ENCODE results near the gene VPS52.
"Not testable (repeated sequence)": the region's sequence is repeated elsewhere in the genome, so short reads cannot be mapped to it uniquely, and the experiment has no call there.

The VPS52 gene

GRCh38 chr6:33280539-33280938, 8.9 kb upstream of the VPS52 start:
- no peak for DNase-seq (ENCODE audit: low read depth, low spot score)

DNA sequence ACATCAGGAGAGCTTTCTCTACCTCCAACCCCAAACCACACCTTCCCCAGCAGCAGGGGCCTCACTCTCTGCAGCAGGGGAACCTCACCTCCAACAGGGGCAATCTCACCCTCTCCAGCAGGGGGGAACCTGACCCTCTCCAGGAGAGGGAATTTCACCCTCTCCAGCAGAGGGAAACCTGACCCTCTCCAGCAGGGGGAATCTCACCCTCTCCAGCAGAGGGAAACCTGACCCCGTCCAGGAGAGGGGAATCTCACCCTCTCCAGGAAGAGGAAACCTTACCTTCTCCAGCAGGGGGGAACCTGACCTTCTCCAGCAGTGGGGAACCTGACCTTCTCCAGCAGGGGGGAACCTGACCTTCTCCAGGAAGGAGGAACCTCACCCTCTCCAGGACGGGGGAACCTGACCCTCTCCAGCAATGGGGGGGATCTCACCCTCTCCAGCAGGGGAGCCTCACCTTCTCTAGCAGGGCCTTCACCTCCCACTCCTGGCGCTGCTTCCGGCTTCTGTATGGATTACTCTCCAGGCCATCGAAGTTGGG, 8.4 kb upstream of the VPS52 start:
- no peak for DNase-seq (ENCODE audit: low read depth, low spot score)

DNA sequence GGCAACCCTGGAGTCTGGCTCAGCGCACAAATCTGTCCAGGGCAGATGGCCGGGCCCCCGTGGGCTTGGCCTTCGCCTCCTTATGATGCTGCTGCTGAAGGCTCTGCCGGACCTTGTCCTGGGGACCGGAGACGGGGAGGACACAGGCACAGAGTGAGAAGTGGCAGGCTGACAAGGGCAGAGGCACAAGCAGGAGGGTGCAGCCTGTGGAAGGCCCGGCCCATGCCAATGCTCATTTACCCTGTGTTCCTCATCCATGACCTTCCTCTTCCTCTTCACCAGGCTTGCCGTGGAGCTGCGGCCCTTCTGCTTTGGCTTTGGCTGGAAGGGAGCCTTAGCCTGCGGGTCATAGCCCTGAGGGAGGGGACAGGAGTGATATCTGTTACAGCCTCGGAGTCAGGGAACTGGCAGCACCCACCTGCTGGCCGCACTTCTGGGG, 7.6 kb upstream of the VPS52 start:
- no peak for DNase-seq (ENCODE audit: low read depth, low spot score)

- no peak for DNase-seq (ENCODE audit: low read depth, low spot score)
These were observed 7.1 kb upstream of the VPS52 start for GRCh38 chr6:33278810-33279209.

DNA sequence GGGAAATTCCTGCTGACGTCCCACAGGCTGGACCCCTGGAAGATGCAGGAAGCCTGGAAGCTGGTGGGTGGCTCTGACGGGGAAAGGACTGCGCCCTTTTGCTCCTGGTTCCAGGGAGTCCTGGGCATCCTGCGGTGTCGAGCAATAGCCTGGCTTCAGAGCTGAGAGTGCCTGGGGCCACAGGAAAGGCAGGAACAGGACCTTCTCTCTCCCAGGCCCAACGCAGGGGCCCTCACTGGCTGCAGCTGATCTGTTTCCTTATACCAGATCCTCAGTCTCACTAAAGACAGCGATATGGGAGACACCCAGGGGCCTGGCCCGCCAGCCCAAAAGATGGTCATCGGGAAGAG, 6.7 kb upstream of the VPS52 start:
- DNase-seq (ENCODE audit: low read depth, low spot score) = no peak

DNA sequence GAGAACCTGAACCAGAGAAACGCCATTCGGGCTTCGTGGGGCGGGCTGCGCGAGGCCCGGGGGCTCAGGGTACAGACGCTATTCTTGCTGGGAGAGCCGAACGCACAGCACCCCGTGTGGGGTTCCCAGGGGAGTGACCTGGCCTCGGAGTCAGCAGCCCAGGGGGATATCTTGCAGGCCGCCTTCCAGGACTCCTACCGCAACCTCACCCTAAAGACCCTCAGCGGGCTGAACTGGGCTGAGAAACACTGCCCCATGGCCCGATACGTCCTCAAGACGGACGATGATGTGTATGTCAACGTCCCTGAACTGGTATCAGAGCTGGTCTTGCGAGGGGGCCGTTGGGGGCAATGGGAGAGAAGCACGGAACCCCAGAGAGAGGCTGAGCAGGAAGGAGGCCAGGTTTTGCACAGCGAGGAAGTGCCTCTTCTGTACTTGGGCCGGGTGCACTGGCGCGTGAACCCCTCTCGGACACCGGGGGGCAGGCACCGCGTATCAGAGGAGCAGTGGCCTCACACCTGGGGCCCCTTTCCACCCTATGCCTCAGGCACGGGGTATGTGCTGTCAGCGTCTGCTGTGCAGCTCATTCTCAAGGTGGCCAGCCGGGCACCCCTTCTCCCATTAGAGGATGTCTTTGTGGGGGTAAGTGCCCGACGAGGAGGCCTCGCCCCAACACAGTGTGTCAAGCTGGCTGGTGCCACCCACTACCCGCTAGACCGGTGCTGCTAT, 6.2 kb upstream of the VPS52 start:
- DNase-seq (ENCODE audit: low read depth, low spot score) = no peak

GRCh38 chr6:33276864-33277662, 5.4 kb upstream of the VPS52 start, which contains the start of gene B3GALT4:
TSS of gene B3GALT4 (plus strand) at chr6:33277123. CDS start at chr6:33277420, 297 bp downstream.
- peak; percentile 87 for DNase-seq (ENCODE audit: low read depth, low spot score)

GRCh38 chr6:33276581-33276863, 4.8 kb upstream of the VPS52 start:
- no peak for DNase-seq (ENCODE audit: low read depth, low spot score)

DNA sequence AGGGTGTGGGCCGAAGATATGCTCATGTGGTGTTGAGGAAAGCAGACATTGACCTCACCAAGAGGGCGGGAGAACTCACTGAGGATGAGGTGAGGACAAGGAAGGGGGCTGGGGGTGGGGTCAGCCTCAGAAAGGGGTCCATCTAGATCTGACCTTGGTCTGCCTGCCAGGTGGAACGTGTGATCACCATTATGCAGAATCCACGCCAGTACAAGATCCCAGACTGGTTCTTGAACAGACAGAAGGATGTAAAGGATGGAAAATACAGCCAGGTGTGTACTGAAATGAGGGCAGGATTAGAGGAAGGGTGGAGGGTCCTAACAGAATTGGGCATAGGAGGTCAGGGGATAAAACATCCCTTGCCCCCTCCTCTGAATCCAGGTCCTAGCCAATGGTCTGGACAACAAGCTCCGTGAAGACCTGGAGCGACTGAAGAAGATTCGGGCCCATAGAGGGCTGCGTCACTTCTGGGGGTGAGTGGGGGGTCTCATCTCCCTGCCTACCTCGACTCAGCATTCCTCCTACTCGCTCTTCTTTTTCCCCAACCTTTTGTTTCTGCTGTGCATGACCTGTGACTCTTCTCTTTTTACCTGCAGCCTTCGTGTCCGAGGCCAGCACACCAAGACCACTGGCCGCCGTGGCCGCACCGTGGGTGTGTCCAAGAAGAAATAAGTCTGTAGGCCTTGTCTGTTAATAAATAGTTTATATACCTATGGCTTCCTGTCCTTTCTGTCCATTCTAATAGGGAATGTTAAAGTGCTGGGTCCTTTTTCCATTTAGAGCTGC, 4.3 kb upstream of the VPS52 start:
- DNase-seq (ENCODE audit: low read depth, low spot score) = not testable (repeated sequence)

- DNase-seq (ENCODE audit: low read depth, low spot score) = no peak
These were observed 2.5 kb upstream of the VPS52 start for GRCh38 chr6:33273924-33274902.

DNA sequence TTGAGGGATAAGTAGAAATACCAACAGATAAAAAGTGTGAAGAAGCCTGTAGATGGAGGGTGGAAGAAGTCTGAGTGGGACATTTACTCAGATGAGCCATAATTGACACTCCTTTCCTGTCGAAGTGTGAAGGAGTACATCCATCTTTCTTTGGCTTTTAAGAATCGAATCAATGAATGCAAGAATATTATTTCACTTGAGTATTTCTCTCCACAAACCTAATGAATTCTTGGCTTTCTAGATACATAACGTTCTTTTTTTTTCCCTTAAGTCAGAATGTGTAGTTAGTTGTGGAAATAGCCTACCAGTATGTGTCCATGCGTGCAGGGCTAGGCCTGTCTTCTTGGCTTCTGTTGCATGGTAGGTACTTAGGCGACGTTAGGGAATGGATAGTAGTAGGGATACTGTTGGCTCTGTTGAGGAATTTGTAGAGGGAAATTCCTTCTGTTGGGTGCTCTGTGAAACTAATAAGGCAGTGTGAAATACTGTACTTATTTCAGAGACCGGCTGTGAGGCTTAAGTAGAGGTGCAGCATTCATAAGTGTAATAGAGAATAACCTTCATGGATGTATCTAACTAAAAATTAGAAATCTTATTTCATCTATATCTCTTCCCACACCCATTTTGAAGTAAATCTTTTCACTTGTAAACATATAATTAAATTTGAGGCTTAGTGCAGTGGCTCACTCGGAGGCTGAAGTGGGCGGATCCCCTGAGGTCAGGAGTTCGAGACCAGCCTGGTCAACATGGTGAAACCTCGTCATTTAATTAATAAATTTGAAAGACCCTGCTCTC, 1.6 kb upstream of the VPS52 start:
- no peak for DNase-seq (ENCODE audit: low read depth, low spot score)

GRCh38 chr6:33272275-33273128, 826 bp upstream of the VPS52 start:
- no peak for DNase-seq (ENCODE audit: low read depth, low spot score)

DNA sequence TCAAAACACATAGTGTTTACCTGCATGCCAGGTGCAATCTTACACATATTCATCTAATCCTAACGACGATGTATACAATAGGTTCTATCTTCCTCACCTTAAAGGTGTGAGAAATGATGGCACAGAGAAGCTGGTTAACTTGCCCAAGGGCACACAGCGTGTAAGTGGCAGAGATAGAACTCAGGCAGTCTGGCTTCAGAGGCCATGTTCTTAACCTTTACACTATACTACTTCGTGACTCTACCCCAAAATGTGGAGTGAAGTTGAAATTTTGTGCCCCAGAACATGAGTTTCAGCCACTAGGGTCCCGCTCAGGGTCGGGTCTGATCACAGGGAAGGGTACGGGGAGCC, 584 bp downstream of the VPS52 start:
- no peak for DNase-seq (ENCODE audit: low read depth, low spot score)

GRCh38 chr6:33264015-33264414, 7.7 kb downstream of the VPS52 start:
- no peak for DNase-seq (ENCODE audit: low read depth, low spot score)

GRCh38 chr6:33262490-33262889, 9.2 kb downstream of the VPS52 start:
- DNase-seq (ENCODE audit: low read depth, low spot score) = not testable (repeated sequence)

- no peak for DNase-seq (ENCODE audit: low read depth, low spot score)
These were observed 12.6 kb downstream of the VPS52 start for GRCh38 chr6:33259032-33259431.

DNA sequence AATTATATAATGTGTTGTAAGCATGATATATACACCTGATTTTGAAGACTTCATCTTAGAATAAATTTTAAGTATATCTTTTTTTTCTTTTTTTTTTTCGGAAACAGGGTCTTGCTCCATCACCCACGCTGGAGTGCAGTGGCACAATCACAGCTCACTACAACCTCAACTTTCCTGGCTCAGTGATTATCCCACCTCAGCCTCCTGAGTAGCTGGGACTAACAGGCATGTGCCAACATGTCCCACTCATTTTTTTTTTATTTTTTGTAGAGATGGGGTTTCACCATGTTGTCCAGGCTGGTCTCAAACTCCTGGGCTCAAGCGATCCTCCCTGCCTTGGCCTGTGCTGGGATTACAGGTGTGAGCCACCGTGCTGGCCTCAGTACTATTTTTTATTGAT, 17.1 kb downstream of the VPS52 start:
- DNase-seq (ENCODE audit: low read depth, low spot score) = no peak

- DNase-seq (ENCODE audit: low read depth, low spot score) = no peak
These were observed 18.9 kb downstream of the VPS52 start for GRCh38 chr6:33252759-33253158.

DNA sequence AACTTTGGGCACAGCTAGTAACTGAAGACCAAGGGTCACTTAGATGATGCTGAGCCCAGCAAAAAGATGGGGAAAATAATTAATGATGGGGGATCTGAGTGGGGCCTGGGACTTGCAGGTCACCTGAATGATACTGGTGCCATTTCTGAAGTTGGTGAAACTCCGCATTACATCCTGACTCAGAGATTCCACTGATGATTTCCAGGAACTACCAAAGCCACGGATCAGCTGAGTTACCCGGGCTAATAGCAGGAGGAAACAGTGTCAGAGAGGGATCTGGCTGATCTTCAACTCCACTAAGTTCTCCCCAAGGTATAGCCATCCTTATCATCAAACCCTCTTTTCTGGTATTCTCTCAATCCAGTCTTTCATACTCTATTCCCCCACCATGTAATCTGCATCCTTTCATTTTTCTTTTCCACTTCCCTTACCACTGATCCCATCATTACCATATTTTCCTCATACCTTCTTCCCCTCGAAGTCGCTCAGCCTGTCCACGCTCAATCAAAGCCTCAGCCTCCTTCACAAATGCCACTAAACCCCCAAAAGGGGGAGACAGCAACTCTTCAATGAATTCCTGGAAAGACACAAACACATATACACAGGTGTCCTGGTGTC, 20.2 kb downstream of the VPS52 start:
- no peak for DNase-seq (ENCODE audit: low read depth, low spot score)

All from iPS DF 19.7 (cell line).